CD4-positive, alpha-beta memory T cell (primary cell): ENCODE results near the gene MTMR11. TPM values are rescaled to one million over a fixed set of nuclear protein-coding genes. Genes with fewer than 3 reads are reported as not detected.

Source experiments
- CTCF ChIA-PET: fragments of 350-600 bp; sonication (Branson Sonifier 250); formaldehyde crosslinking; loops from one replicate; lab custom pipeline; 2021; ENCODE audit warnings: inconsistent platforms; ENCODE audit not compliant: partially characterized antibody; lab: Charles Lee
- POLR2A ChIA-PET: fragments of 350-600 bp; sonication (Branson Sonifier 250); formaldehyde crosslinking; loops from one replicate; lab custom pipeline; 2021; ENCODE audit not compliant: partially characterized antibody; lab: Charles Lee
- DNase-seq, 5 donors: peaks; one replicate each; pipeline versions ENCODE4 v3.0.0 to v3.0.0-alpha.2; 2020 to 2022; ENCODE audit warnings: mixed read lengths in 1 of 5
- H3K27ac ChIP-seq: one replicate; pipeline ENCODE4 v1.7.0; 2013; ENCODE audit warnings: low read depth, low read length
- H3K27me3 ChIP-seq: 2 replicates; pipeline ENCODE4 v1.7.0; 2013; ENCODE audit warnings: mild to moderate bottlenecking, low read length, moderate library complexity; ENCODE audit not compliant: insufficient read depth
- H3K36me3 ChIP-seq: 2 replicates; pipeline ENCODE4 v1.7.0; 2013; ENCODE audit warnings: mild to moderate bottlenecking, low read length, moderate library complexity; ENCODE audit not compliant: insufficient read depth
- H3K4me1 ChIP-seq: 2 replicates; pipeline ENCODE4 v1.7.0; 2013; ENCODE audit warnings: mild to moderate bottlenecking, low read length, moderate library complexity; ENCODE audit not compliant: insufficient read depth
- H3K4me3 ChIP-seq, 2 donors: one replicate each; pipeline ENCODE4 v1.7.0; 2013; ENCODE audit warnings: low read length in 2 of 2, mild to moderate bottlenecking in 1 of 2
- H3K9me3 ChIP-seq, 2 donors: one replicate each; pipeline ENCODE4 v1.7.0; 2013; ENCODE audit warnings: low read length in 2 of 2, control low read depth in 1 of 2; ENCODE audit not compliant: control insufficient read depth in 1 of 2
- H3K27ac Mint-ChIP-seq, 7 donors: one replicate each; pipeline ENCODE4 v1.8.0; 2020 to 2021; ENCODE audit warnings: mixed read lengths in 7 of 7, mild to moderate bottlenecking in 6 of 7, inconsistent platforms in 3 of 7, moderate library complexity in 3 of 7
- H3K27me3 Mint-ChIP-seq, 2 donors: one replicate each; pipeline ENCODE4 v1.8.0; 2020 to 2021; ENCODE audit warnings: mixed read lengths in 2 of 2
- H3K36me3 Mint-ChIP-seq, 2 donors: one replicate each; pipeline ENCODE4 v1.8.0; 2020 to 2021; ENCODE audit warnings: mixed read lengths in 2 of 2, inconsistent platforms in 1 of 2, mild to moderate bottlenecking in 1 of 2
- H3K4me1 Mint-ChIP-seq, 4 donors: one replicate each; pipeline ENCODE4 v1.8.0; 2020 to 2021; ENCODE audit warnings: mixed read lengths in 4 of 4, mild to moderate bottlenecking in 1 of 4
- H3K4me3 Mint-ChIP-seq, 8 donors: one replicate each; pipeline ENCODE4 v1.8.0; 2020 to 2021; ENCODE audit warnings: mixed read lengths in 8 of 8, mild to moderate bottlenecking in 7 of 8, moderate library complexity in 6 of 8, inconsistent platforms in 3 of 8
- H3K9me3 Mint-ChIP-seq, 8 donors: one replicate each; pipeline ENCODE4 v1.8.0; 2020 to 2021; ENCODE audit warnings: mixed read lengths in 8 of 8, mild to moderate bottlenecking in 5 of 8, inconsistent platforms in 3 of 8, moderate library complexity in 1 of 8
- intact Hi-C: fragments of 100-400 bp; cut with micrococcal nuclease; formaldehyde crosslinking; loops from one replicate; pipeline ENCODE4 v1.15.1; 2023
- polyA plus RNA-seq, 2 donors: library from polyadenylated mRNA; unstranded; fragments of 300-500 nt; fragmentation: Illumina TruSeq; gene quantifications; one replicate each; pipeline ENCODE4 v1.2.3, GENCODE V29; 2021
- total RNA-seq, 2 experiments: library from RNA; stranded (reverse); gene quantifications; one replicate each; pipeline ENCODE4 v1.2.3, GENCODE V29; 2021

Gene MTMR11
- total and polyA plus RNA-seq, 4 experiments from 2014 or later: 0.28 to 2.1 (median 1.3) TPM; not detected in 1

GRCh38 chr1:149929856-149930255 lies 6.8 kb downstream of the MTMR11 start:
- no peak overlapping the region for H3K4me3 Mint-ChIP-seq
- peaks cover 14 to 26% of the 10 kb centered on the region in 2 donors for H3K36me3 Mint-ChIP-seq
- no peaks in the 10 kb centered on the region for H3K9me3 ChIP-seq
- H3K27me3 Mint-ChIP-seq: peaks cover 3% of the 10 kb centered on the region in 2 donors
- no peak for DNase-seq
- H3K4me1 Mint-ChIP-seq: peaks cover 19 to 46% (median 31%) of the 10 kb centered on the region in 4 donors
- H3K4me1 ChIP-seq: peaks cover 35% of the 10 kb centered on the region
- H3K27me3 ChIP-seq: no peaks in the 10 kb centered on the region
- peak overlapping the region in 4 of 7 donors; percentile 38 to 57 (median 40) for H3K27ac Mint-ChIP-seq
- peaks cover 17% of the 10 kb centered on the region for H3K36me3 ChIP-seq
- no peak overlapping the region for H3K27ac ChIP-seq
- H3K4me3 ChIP-seq: no peak overlapping the region
- CTCF ChIA-PET: interaction anchor here (1.2 to 1.4 kb wide), 3 partner anchors 28 to 257 kb away, joined by 3 to 4 read pairs (median 3); no protein-coding TSS in a partner anchor
- intact Hi-C loops: no loop called here
- no peaks in the 10 kb centered on the region for H3K9me3 Mint-ChIP-seq
- POLR2A ChIA-PET: interaction anchor here (2.1 to 6.6 kb wide), 3 partner anchors 30 to 80 kb away, joined by 10 to 176 read pairs (median 16); partner anchors contain the start of gene BOLA1

- intact Hi-C loops: no loop called here
Measured at GRCh38 chr1:149928401-149928724, 8.3 kb downstream of the MTMR11 start.

GRCh38 chr1:149927563-149928400 lies 8.9 kb downstream of the MTMR11 start, which contains the start of gene SF3B4:
Gene SF3B4, minus strand, starts transcription at chr1:149927803. Its CDS starts 44 bp downstream, at chr1:149927759.
- Histone ChIP-seq H3K27ac (peak within 1 kb of the TSS; percentile 87), H3K27me3 (no peaks in the 10 kb centered on the region), H3K4me1 (peaks cover 40% of the 10 kb centered on the region), H3K36me3 (peaks cover 36% of the 10 kb centered on the region), H3K9me3 (no peaks in the 10 kb centered on the region), H3K4me3 (peak within 1 kb of the TSS; percentile 80 to 86)
- peaks cover 28 to 53% (median 41%) of the 10 kb centered on the region in 4 donors for H3K4me1 Mint-ChIP-seq
- peaks cover 32 to 45% of the 10 kb centered on the region in 2 donors for H3K36me3 Mint-ChIP-seq
- peak within 1 kb of the TSS; percentile 90 to 98 (median 96) for H3K4me3 Mint-ChIP-seq
- H3K27me3 Mint-ChIP-seq: peaks cover 3% of the 10 kb centered on the region in 2 donors
- H3K9me3 Mint-ChIP-seq: no peaks in the 10 kb centered on the region
- CTCF ChIA-PET: interaction anchor here (1.0 to 2.2 kb wide), 4 partner anchors 34 to 259 kb away, joined by 3 to 13 read pairs (median 6); a partner anchor contains a TSS
- H3K27ac Mint-ChIP-seq: peak within 1 kb of the TSS; percentile 95 to 98 (median 97)
- peak; percentile 93 to 97 (median 94) for DNase-seq
- intact Hi-C loops: loop anchor here (1.0 kb wide), 3 partner anchors 12 to 40 kb away; partner anchors contain the start of gene BOLA1
- POLR2A ChIA-PET: interaction anchor here (0.8 to 6.6 kb wide), 26 partner anchors 9 to 702 kb away, joined by 3 to 176 read pairs (median 5); partner anchors contain the start of genes APH1A, BOLA1, ENSA and OTUD7B

More at GRCh38 chr1:149928401-149928724, 8.3 kb downstream of the MTMR11 start:
- Histone ChIP-seq H3K9me3 (no peaks in the 10 kb centered on the region), H3K27ac (peak overlapping the region; percentile 87), H3K36me3 (peaks cover 30% of the 10 kb centered on the region), H3K4me1 (peaks cover 40% of the 10 kb centered on the region), H3K4me3 (peak overlapping the region; percentile 80 to 86), H3K27me3 (no peaks in the 10 kb centered on the region)
- DNase-seq: no peak
- Mint-ChIP-seq H3K27me3 (peaks cover 3% of the 10 kb centered on the region in 2 donors), H3K27ac (peak overlapping the region; percentile 95 to 98 (median 97)), H3K9me3 (no peaks in the 10 kb centered on the region), H3K4me1 (peaks cover 26 to 53% (median 40%) of the 10 kb centered on the region in 4 donors), H3K36me3 (peaks cover 28 to 39% of the 10 kb centered on the region in 2 donors), H3K4me3 (peak overlapping the region; percentile 90 to 98 (median 96))
- POLR2A ChIA-PET: interaction anchor here (0.8 to 6.6 kb wide), 26 partner anchors 10 to 701 kb away, joined by 3 to 176 read pairs (median 5); partner anchors contain the start of genes APH1A, BOLA1, ENSA and OTUD7B
- CTCF ChIA-PET: interaction anchor here (1.0 to 2.2 kb wide), 4 partner anchors 34 to 258 kb away, joined by 3 to 13 read pairs (median 6); a partner anchor contains a TSS

GRCh38 chr1:149927056-149927562 lies 9.6 kb downstream of the MTMR11 start:
- peaks cover 40% of the 10 kb centered on the region for H3K36me3 ChIP-seq
- H3K4me1 ChIP-seq: peaks cover 40% of the 10 kb centered on the region
- Mint-ChIP-seq H3K27ac (peak overlapping the region; percentile 95 to 98 (median 97)), H3K27me3 (peaks cover under 1 to 3% of the 10 kb centered on the region in 2 donors), H3K4me1 (peaks cover 28 to 53% (median 41%) of the 10 kb centered on the region in 4 donors), H3K36me3 (peaks cover 37 to 50% of the 10 kb centered on the region in 2 donors), H3K9me3 (no peaks in the 10 kb centered on the region), H3K4me3 (peak overlapping the region; percentile 90 to 98 (median 96))
- CTCF ChIA-PET: no interaction called here
- peak overlapping the region; percentile 80 to 86 for H3K4me3 ChIP-seq
- H3K27me3 ChIP-seq: no peaks in the 10 kb centered on the region
- no peaks in the 10 kb centered on the region for H3K9me3 ChIP-seq
- H3K27ac ChIP-seq: peak overlapping the region; percentile 87
- intact Hi-C loops: loop anchor here (1.0 kb wide), 3 partner anchors 12 to 40 kb away; partner anchors contain the start of gene BOLA1
- no peak for DNase-seq
- POLR2A ChIA-PET: interaction anchor here (2.2 to 6.6 kb wide), 2 partner anchors 11 to 39 kb away, joined by 8 to 176 read pairs; a partner anchor contains a TSS

GRCh38 chr1:149926296-149926695 lies 10.4 kb downstream of the MTMR11 start:
- peaks cover 0 to under 1% of the 10 kb centered on the region in 2 donors for H3K27me3 Mint-ChIP-seq
- H3K4me3 Mint-ChIP-seq: peak overlapping the region; percentile 50 to 98 (median 84)
- ChIA-PET POLR2A (interaction anchor here (0.5 to 2.3 kb wide), 3 partner anchors 10 to 374 kb away, joined by 4 to 25 read pairs (median 8); a partner anchor contains a TSS), CTCF (no interaction called here)
- H3K4me3 ChIP-seq: peak overlapping the region in 1 of 2 donors; percentile 86
- no peaks in the 10 kb centered on the region for H3K9me3 ChIP-seq
- no peaks in the 10 kb centered on the region for H3K9me3 Mint-ChIP-seq
- H3K27ac Mint-ChIP-seq: peak overlapping the region in 5 of 7 donors; percentile 19 to 97 (median 57)
- no peaks in the 10 kb centered on the region for H3K27me3 ChIP-seq
- intact Hi-C loops: no loop called here
- DNase-seq: no peak
- H3K4me1 Mint-ChIP-seq: peaks cover 28 to 53% (median 41%) of the 10 kb centered on the region in 4 donors
- H3K27ac ChIP-seq: no peak overlapping the region
- H3K4me1 ChIP-seq: peaks cover 40% of the 10 kb centered on the region
- peaks cover 40% of the 10 kb centered on the region for H3K36me3 ChIP-seq
- H3K36me3 Mint-ChIP-seq: peaks cover 44 to 56% of the 10 kb centered on the region in 2 donors

GRCh38 chr1:149925751-149926150 lies 10.9 kb downstream of the MTMR11 start:
- Histone ChIP-seq H3K27me3 (no peaks in the 10 kb centered on the region), H3K27ac (no peak overlapping the region), H3K4me1 (peaks cover 40% of the 10 kb centered on the region), H3K4me3 (no peak overlapping the region), H3K9me3 (no peaks in the 10 kb centered on the region), H3K36me3 (peaks cover 40% of the 10 kb centered on the region)
- H3K27ac Mint-ChIP-seq: peak overlapping the region in 6 of 7 donors; percentile 19 to 97 (median 58)
- H3K4me3 Mint-ChIP-seq: peak overlapping the region; percentile 74 to 98 (median 78)
- peaks cover 44 to 56% of the 10 kb centered on the region in 2 donors for H3K36me3 Mint-ChIP-seq
- H3K4me1 Mint-ChIP-seq: peaks cover 28 to 53% (median 41%) of the 10 kb centered on the region in 4 donors
- no peaks in the 10 kb centered on the region for H3K27me3 Mint-ChIP-seq
- intact Hi-C loops: no loop called here
- CTCF ChIA-PET: no interaction called here
- DNase-seq: no peak
- POLR2A ChIA-PET: interaction anchor here (2.2 to 2.3 kb wide), 2 partner anchors 9 to 38 kb away, joined by 8 to 25 read pairs; a partner anchor contains a TSS
- H3K9me3 Mint-ChIP-seq: no peaks in the 10 kb centered on the region
